AG09309 (cell line): ENCODE measurements around the gene BAG5.

Source experiments
- DNase-seq: peaks from one replicate; pipeline ENCODE4 v3.0.0-alpha.2; 2010; ENCODE audit warnings: low read depth
- H3K4me3 ChIP-seq: 2 replicates; pipeline ENCODE4 v1.5.1; 2011; ENCODE audit warnings: mild to moderate bottlenecking, low read depth, low read length, moderate library complexity; ENCODE audit not compliant: control insufficient read depth
- CTCF ChIP-seq: IDR thresholded peaks from 2 replicates; pipeline ENCODE4 v1.5.1; 2011; ENCODE audit warnings: mild to moderate bottlenecking, low read depth, low read length, inconsistent platforms; ENCODE audit not compliant: insufficient read depth, control insufficient read depth; ENCODE audit errors: missing control alignments

BAG5 gene

GRCh38 chr14:103543721-103544387 lies 18.6 kb downstream of the BAG5 start:
- TF ChIP-seq CTCF: no peak
- DNase-seq: no peak
- H3K4me3 ChIP-seq: no peak overlapping the region

GRCh38 chr14:103543140-103543539 lies 19.3 kb downstream of the BAG5 start:
- no peak overlapping the region for H3K4me3 ChIP-seq
- TF ChIP-seq CTCF: no peak
- DNase-seq: no peak

GRCh38 chr14:103542605-103543088 lies 19.8 kb downstream of the BAG5 start:
- no peak overlapping the region for H3K4me3 ChIP-seq
- DNase-seq: no peak
- TF ChIP-seq CTCF: no peak

GRCh38 chr14:103541709-103542604 lies 20.5 kb downstream of the BAG5 start:
- TF ChIP-seq CTCF: no peak
- DNase-seq: no peak
- no peak overlapping the region for H3K4me3 ChIP-seq

- no peak overlapping the region for H3K4me3 ChIP-seq
- DNase-seq: no peak
- TF ChIP-seq CTCF: no peak
Measured at GRCh38 chr14:103540821-103541708, 21.4 kb downstream of the BAG5 start.
